GM19324 (cell line): ENCODE measurements around the gene LCLAT1.

Experiments
- ATAC-seq: cut with Tn5 transposase; IDR thresholded peaks from one replicate; pipeline ENCODE4 v1.9.1; 2021; ENCODE audit warnings: mild to moderate bottlenecking, moderate library complexity; ENCODE audit not compliant: unreplicated experiment, low FRiP score

The LCLAT1 gene

DNA sequence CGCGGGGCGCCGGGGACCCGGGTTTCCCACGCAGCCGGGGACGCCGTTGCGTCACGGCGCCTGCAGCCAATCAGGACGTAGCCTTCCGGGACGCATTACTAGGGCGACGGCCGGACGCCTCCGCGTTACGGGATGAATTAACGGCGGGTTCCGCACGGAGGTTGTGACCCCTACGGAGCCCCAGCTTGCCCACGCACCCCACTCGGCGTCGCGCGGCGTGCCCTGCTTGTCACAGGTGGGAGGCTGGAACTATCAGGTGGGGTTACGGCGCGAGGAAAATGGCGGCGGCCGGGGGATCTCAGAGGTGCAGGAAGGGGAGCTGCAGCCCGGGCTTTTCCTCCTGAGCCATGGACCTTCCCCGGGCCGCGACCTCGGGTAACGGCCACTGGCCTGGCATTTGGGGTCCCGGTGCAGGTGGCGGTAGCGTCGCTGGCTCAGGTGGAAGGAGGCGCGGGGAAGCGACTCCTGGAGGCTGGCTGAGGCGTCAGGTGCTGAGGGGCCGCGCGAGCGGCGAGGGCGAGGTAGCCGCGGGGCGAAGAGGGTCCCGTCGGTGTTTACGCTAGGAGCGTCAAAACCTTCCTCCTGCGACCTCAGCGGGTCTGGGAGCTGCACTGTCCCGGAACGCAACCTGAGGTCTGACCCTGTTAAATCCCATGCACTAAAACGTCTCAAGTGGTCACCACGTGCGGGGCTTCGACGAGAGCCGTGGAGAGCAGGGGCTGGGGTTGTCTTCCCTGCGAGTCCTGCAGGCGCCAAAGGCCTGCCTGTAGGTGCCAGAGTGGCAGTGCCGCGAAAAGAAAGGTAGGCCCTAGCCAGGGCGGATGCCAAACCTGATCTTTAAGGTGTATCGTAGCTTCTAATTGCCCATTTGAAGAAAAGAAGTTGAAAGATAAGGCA lies at the start of gene LCLAT1:
TSS of gene LCLAT1 (plus strand) at position 98 of the 897 bp plus-strand sequence. CDS start 78,345 bp downstream, outside the sequence.
- ATAC-seq = peak; percentile 98

DNA sequence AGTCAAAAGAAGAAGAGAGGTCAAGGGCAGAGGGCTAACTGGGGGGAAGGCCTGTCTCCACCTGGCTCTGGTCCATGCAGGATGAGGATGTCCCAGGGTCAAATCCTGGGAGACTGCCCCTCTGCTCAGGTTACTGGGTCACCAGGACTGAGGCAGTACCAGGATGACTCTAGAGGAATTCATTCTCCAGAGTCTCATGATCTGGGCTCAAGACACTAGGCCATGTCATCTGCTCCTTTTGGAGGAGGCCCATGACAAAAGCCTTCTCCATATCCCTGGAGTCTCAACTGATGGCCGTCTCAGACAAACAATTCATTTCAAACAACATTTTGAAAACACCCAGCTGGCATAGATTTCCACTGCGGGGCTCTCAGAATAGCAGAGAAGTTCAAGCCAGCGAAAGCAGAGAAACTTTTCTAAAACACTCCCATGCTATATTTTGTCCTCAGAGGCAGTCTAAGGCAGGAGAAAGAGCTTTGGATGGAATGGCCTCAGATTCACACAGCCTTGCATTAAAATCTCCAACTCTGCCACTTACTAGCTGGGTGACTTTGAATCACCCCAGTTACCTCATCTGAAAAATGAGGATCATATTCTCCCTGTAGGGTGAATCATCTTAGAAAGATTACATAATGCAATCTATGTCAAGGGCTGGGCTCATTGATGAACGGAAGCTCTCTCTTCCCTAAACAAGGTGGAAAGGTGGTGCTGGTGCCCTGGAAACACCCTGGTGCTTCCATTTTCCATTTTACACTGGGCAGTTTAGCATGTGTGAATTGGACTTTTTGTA lies 48.8 kb upstream of the LCLAT1 start:
- ATAC-seq = no peak

DNA sequence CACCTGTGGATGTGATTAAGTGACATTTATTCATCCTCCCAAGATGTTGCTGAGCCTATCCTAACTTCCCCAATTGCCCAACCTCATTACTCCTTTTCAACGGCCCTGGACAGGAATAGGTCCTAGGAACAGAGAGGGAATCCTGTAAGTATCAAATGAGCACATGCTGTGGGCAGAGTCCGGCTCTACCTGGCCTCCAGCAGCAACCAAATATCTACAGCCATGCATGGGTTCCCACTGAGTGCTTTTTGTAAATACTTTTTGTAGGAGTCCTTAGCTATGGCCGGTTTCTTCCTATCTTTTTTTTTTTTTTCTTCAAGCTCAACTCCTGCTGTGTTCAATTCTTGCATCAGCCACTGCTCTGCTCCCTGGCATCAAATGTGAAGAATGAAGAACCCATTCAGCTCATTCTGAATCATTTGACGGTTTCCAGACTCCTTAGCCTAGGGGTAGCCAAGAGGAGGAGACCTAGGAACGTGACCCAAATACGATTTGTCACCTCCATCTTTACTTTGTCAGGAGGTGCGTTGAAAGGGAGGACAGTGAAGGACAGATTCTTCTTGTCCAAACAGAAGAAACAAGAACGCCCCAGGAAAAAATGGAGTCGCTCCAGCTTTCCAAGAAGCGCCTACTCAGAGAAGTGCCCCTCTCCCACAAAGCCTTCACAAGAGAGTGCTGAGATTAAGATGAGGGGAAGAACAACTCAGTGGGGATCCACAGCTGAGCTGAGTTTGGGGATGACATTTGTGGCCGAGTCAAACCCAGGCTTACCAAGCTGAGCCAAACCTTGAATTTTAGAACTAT lies 46.7 kb upstream of the LCLAT1 start:
- no peak for ATAC-seq

DNA sequence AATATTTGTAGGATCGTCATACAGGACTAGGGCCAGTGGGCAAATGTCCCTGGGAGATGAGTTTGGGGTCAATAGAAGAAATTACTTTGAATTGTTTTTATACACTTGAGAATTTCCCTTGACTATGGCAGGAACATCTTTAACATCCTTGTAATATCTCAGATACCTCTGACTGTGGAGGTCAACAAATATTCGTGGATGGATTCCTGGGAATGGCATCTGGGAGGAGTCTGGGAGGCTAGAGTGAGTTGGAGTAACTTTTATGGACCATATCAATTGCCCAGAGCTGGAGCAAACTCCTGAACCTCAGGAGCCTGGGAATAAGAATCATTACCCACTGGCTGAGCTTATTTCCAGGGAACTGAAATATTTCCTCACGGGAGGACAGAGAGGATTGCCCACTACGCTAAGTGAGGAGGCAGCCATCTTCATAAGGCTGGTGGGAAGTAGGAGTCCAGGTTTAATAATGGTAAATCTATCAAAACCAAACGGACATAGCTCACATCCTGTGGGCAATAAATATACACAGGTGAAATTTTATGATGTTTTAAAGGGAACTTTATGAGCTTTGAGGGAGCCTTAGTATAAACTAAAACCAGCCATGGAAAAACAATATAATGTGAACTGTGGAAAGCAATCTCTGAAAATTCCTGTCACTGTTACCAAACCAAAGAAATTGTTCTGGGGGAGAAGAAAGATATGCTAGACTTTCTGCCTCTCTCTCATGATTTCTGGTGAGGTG lies 44.4 kb upstream of the LCLAT1 start:
- ATAC-seq = no peak

DNA sequence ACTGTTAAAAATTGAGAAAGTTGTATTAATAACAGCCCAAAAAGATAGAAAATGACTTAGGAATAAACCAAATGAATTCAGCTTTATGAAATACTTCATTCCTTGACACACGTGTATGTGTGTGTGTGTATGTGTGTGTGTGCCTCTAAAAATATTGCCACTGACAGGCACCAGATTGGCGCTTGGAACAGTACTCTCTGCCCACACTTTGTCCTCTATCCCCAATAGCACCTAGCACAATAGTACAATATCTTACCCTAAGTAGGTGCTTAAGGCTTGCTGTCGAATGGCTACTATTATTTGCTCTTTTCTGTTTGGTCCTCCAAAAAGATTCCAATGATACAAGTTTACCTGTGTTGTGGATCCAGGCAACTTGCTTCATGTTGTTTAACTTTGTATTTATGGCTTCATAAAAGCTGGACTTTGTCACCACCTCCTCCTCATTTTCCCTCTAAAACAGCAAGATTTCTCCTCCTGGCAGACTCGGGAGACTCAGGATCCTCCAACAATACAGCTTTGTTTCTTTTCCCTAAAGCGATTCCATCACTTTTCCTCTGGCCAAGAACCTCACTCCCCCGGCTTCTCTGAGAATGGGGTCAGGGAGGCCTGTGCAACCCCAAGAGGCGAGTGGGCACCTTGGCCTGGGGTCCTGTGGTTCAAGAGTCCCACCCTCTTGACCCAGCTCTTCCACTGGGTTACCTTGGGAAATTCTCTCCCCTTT lies 43.3 kb upstream of the LCLAT1 start:
- no peak for ATAC-seq

DNA sequence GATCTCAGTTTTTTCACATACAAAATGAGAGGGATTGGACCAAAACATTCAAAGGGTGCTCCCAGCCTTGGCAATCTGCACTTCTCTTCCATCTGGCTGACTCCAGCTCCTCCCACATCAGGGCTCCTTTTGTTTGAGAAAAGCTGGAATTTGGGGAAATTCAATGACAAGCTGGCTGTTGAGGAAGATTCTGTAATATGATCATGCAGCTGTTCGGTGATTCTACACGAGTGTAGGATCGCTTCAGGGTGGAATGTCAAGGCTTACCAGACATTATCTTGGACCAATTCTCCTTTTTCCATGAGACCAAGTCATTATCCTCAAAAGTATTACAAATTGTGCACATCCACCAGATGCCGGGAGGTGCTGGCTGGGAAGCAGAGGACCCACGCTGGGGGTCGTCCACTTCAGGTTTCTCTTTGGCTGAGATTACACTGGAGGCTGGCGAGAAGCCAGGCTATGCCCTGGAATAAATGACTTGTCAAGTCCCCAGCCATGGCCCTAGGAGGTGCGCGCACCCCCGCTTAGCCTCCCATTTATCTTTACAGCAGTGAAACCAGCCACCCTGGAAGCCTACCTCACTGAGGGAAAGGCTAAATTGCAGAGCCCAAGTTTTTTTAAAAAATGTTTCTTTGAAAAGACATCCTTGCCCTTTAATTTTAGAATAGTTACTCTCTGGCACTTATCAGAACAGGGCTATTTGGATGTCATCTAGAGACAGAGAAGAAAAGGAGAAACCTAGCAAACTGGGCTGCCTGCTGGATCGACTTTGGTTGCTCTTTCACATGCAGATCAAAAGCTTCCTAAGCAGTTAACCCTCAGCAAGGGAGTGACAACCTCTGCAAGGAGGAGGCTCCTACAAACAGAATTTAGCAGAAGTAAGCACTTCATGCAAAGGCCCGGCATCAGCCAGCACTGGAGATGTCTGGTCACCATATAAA lies 42.5 kb upstream of the LCLAT1 start:
- no peak for ATAC-seq

DNA sequence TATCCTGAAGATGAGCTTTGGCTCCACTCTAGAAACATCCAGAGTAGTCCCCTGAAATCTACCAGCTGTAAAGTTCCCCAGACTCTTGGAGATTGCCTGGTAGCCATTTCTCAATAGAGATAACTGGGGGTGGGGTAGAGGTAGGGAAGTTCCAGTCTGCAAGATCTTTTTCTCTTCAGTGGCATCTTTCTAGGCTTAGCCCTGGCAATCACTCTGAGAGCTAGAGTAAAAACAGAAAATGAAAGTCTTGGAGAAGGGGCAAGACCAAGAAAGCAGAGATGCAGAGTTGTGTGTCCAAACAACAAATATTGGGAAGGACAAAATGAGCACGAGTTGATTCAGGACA lies 41.8 kb upstream of the LCLAT1 start:
- ATAC-seq = no peak

DNA sequence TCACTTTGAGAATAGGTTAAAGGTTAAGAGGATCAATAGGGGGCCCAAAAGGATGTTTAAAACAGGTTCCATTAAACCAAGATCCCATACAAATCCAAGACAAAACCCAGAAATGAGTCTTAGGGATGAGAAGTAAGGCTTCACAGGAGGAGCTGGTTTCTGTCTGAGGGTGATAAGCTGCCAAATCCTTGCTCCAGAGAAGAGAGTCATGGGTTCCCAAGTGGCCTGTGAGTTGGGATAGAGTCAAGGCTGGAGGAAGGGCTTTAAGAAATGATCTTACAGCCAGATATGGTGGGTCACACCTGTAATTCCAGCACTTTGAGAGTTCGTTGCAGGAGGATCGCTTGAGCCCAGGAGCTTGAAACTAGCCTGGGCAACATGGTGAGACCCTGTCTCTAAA lies 40.2 kb upstream of the LCLAT1 start:
- no peak for ATAC-seq

DNA sequence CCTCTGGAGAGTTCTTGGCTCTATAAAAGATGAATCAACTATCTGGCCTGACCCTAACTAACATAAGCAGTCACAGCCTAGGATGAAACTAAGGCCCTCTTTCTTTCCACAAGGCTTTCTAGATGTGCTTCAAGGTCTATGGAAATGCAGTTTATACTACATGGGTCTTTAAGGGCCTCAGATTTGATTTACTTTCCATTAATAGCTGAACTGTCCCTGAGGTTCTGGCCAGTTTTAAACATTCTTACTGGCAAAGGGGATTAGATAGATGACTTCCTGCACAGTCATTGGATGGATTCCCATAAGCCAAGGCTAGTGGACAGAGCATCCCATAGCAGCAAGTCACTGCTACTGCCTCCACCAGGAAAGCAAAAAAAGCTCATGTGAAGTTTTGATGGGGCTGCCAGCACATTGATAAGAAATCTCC lies 38.1 kb upstream of the LCLAT1 start:
- no peak for ATAC-seq

DNA sequence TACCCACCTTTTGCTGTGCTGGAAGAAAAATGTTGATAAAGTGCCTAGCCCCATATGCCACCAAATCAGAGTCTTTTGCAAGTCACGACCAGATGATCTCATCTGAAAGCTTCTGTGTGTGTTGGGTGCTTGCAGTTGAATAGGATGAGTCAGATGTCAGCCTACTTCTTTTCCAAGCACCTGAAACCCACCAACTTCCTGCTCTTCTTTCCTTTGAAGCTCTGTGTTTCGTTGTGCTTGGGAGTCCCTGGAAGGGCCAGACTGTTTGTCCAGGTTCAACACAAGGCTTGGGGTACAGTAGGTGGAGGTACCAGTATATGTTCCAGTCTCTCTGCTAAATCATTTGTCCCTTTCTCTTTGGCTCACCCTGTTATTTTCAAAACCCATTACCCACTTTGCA lies 36.8 kb upstream of the LCLAT1 start:
- no peak for ATAC-seq

DNA sequence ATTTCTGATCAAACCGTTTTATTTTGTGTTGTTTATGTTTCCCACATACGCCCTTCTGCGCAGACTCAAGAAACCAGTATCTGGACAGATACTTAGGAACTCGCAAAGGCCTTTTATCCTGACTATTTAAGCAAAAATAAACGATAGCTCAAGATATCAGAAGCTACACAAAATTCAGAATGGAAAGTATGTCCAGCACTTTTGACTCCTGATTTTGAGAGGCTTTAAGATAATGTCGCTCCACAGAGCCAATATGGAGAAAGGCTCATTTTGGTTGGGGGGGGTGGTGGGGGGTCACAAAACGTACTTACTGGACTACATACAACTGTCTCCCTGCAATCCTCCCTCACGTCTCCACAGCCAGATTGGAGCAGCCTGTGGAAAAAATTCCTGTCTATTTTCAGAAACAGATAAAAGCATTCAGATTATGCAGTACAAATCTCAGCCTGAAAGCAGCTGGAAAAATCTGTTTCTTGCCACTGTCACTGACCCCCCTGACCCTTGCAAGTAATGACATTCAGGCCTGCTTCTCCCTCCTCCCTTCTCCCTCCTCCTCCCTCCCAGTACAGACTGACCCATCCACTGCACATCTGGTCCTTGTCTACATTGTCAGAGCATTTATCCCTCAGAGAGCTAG lies 34.9 kb upstream of the LCLAT1 start:
- no peak for ATAC-seq

DNA sequence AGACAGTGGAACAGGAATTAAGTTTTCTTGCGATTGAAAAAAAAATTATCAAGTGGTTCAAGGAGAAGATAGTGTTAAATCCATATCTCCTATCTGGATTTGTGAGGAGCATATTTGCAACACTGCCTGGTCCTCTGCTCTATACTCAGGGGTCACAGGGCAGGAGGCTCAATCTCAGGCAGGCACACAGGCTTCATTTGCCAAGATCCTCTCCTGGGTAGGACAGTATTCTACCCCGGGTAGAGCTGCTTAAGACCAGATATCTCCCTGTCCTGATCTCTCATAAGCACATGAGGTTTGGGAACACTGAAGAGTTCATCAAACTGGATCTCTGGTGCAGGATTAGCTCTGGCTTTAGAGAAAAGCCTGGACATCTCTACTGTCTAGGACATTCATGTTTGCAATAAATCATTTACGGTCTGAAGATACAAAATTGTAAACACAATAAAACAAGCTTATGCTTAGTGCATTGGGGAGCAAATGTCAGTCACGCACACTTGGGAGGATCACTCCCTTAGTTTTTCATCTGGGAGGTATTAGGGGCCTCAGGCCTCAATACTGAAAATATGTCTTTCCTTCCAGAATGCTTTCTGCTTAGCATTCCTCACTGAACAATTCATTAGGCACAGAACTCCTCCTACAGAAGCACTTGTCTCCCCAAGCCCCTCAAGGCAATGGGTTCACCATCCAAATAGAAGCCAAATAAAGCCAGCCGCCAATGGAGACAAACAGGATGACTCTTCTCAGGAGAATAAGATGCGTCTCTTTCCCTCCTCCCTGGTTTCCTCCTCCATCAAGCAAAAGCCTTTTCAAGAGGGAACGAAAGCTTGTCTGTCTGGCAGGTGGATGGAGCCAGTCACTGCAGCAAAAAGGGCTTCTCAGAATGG lies 34.1 kb upstream of the LCLAT1 start:
- no peak for ATAC-seq

DNA sequence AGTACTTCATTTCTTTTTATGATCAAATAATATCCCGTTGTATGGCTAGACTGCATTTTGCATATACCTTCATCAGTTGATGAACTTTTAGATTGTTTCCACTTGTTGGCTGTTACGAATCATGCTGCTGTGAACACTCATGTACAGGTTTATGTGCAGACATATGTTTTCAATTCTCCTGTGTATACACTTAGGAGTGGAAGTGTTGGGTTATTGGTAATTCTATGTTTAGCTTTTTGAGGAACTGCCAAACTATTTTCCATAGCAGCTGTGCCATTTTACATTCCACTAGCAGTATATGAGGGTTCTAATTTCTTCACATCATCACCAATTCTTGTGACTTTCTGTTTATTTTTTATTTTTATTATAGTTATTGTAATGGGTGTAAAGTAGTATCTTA lies 32.1 kb upstream of the LCLAT1 start:
- ATAC-seq = no peak

DNA sequence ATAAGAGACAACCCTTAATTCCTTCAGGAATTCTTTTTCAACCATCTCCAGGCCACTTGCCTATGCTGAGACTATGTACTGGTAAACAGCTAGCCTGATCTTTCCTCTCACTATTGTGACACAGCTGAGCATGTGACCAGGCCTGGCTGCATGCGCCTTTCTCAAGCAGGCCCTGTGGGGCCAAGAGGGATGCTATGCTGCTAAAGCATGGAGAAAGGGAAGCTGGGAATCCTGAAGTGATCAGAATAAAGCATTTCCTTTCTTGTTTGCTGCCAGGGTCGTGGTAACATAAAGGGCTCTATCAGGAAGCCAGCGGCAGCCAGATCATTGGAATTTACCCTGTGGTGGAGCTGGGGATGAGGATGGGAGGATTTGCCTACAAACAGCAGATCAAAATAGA lies 29.8 kb upstream of the LCLAT1 start:
- no peak for ATAC-seq

DNA sequence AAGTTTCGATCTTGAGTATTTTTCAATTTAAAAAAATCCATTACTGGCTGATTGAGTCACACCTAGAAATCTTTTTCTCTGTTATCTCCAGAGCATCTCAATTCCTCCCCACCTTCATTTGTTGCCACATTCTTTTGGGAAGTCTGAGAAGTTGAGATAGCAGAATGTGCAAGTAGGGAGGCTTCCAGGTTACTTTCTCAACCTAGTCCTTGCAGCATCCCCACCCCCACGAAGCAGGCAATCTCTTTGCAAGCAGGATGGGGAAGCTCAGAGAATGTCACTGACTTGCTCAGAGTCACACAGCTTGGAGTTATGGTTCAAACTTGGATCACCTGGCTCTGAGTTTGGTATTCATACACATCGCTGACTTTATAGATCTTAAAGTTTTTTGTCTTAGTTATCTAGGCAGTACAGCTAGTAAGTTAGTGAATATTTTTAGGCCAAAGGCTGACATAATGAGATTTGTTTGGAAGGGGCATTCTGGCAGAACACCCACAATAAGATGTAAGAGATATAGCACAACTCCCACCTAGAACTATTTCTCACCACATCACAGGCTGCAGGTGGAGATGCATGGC lies 25.9 kb upstream of the LCLAT1 start:
- ATAC-seq = no peak

DNA sequence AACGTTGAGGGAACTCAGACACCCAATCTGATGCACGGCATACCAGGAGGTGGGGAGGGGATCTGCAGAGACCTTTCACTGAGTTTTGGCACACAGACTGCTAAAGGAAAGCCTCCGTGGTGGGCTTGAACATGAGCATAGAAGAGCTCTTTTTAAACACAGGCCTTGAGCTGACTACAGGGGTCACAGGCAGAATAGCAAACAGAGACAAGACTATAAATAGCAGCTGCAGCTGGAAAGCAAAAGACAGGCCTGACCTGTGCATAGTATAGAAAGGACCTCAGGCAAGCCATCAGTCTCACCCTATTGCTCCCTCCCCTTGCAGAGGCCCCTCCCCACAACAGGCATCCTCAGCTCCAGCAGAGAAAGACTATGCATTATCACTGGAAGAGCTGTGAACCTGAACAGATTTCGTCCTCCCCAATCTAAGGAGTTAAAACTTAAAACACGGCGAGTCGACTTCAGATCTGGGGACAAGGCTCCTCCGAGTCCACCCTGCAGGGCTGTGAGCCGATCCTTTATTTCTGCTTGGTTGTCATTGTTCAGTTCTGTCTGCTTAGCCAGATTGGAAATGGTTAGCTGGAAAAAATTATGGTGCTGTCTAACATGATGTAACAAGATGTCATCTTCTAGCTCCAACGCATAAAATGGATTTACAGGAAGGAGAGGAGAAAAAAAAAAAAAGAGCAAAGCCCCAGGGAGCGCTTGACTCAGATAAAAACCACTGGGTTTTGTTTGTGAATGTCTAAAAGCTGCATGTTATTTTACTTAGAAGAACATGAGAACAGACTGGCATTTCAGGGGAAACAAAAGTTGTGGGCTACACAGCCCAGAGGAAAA lies 25.2 kb upstream of the LCLAT1 start:
- ATAC-seq = no peak
